ENCODE measurements around the gene STK33. TPM values are rescaled to one million over a fixed set of nuclear protein-coding genes. Genes with fewer than 3 reads are reported as not detected.

Gene STK33
- polyA plus RNA-seq, 3 donors = 25.3 to 37.1 (median 31.8) TPM

GRCh38 chr11:8351223-8351622, 242.8 kb downstream of the STK33 start:
- no peak for DNase-seq (ENCODE audit: extremely low read depth in 1 of 11, low read depth in 9 of 11, low spot score in 4 of 11)

GRCh38 chr11:8347978-8348377, 246.1 kb downstream of the STK33 start:
- DNase-seq (ENCODE audit: extremely low read depth in 1 of 11, low read depth in 9 of 11, low spot score in 4 of 11) = no peak

- DNase-seq (ENCODE audit: extremely low read depth in 1 of 11, low read depth in 9 of 11, low spot score in 4 of 11) = no peak
Measured at GRCh38 chr11:8346157-8346755, 247.8 kb downstream of the STK33 start.

GRCh38 chr11:8345179-8345578, 248.8 kb downstream of the STK33 start:
- DNase-seq (ENCODE audit: extremely low read depth in 1 of 11, low read depth in 9 of 11, low spot score in 4 of 11) = no peak

- DNase-seq (ENCODE audit: extremely low read depth in 1 of 11, low read depth in 9 of 11, low spot score in 4 of 11) = no peak
Measured at GRCh38 chr11:8344346-8344745, 249.7 kb downstream of the STK33 start.

- DNase-seq (ENCODE audit: extremely low read depth in 1 of 11, low read depth in 9 of 11, low spot score in 4 of 11) = no peak
Measured at GRCh38 chr11:8342821-8343681, 251.0 kb downstream of the STK33 start.

GRCh38 chr11:8341996-8342395, 252.0 kb downstream of the STK33 start:
- DNase-seq (ENCODE audit: extremely low read depth in 1 of 11, low read depth in 9 of 11, low spot score in 4 of 11) = no peak

Other genes starting within 250 kb of the STK33 start
- 1 to 10 TPM; 5.3 to 9.4 (median 8.8) TPM for gene TRIM66, start 88.4 kb upstream of the STK33 start, polyA plus RNA-seq (ENCODE audit: insufficient read length in 3 of 3)
- gene RPL27A, start 88.6 kb upstream of the STK33 start, polyA plus RNA-seq (ENCODE audit: insufficient read length in 3 of 3) = 1,000 to 10,000 TPM; 1,904 to 2,290 (median 1,997) TPM